PFSK-1 (cell line): Measurements from ENCODE around the gene CLCN4.

Source experiments
- FOXP2 ChIP-seq: optimal IDR thresholded peaks from 2 replicates; pipeline ENCODE3; 2011; ENCODE audit warnings: borderline replicate concordance, control low read depth, inconsistent platforms; ENCODE audit not compliant: insufficient read depth; ENCODE audit errors: extremely low read length, extremely low read depth
- POLR2AphosphoS5 ChIP-seq: IDR thresholded peaks from 2 replicates; pipeline ENCODE4 v1.6.1; 2012; ENCODE audit warnings: low read depth, mild to moderate bottlenecking, control low read depth, low read length, moderate library complexity
- SIN3A ChIP-seq: IDR thresholded peaks from 2 replicates; pipeline ENCODE4 v1.6.1; 2012; ENCODE audit warnings: mild to moderate bottlenecking, low read length, moderate library complexity, borderline replicate concordance; ENCODE audit not compliant: insufficient read depth
- TAF1 ChIP-seq: IDR thresholded peaks from 2 replicates; pipeline ENCODE4 v1.6.1; 2012; ENCODE audit warnings: low read length, control low read depth, borderline replicate concordance; ENCODE audit not compliant: insufficient read depth
- TF ChIP-seq, protein P1 (sequence below), 2 experiments: IDR thresholded peaks; 2 replicates each; pipeline versions ENCODE4 v1.6.1 to v1.8.0; 2011 to 2012; ENCODE audit warnings: low read depth in 2 of 2, low read length in 2 of 2, control low read depth in 1 of 2, inconsistent platforms in 1 of 2, mild to moderate bottlenecking in 1 of 2, moderate library complexity in 1 of 2; ENCODE audit not compliant: insufficient read depth in 1 of 2

DNA sequence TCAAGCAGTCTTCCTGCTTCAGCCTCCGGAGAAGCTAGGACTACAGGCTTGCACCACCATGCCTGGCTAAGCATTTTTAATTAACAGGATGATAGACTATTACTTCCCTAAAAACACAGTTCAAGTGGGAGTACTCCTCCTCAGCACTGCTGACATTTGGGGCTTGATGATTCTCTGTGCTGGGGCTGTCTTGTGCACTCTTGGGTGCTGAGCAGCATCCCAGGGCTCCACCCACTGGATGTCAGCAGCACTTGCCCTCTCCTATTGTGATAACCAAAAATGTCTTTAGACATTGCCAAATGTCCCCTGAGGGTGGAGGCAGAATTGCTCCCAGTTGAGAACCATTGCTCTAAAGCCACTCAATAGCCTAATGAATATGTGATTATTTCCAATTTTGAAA is 60.4 kb downstream of the CLCN4 start:
- no peak for TF ChIP-seq POLR2AphosphoS5
- TF ChIP-seq, protein P1, sequence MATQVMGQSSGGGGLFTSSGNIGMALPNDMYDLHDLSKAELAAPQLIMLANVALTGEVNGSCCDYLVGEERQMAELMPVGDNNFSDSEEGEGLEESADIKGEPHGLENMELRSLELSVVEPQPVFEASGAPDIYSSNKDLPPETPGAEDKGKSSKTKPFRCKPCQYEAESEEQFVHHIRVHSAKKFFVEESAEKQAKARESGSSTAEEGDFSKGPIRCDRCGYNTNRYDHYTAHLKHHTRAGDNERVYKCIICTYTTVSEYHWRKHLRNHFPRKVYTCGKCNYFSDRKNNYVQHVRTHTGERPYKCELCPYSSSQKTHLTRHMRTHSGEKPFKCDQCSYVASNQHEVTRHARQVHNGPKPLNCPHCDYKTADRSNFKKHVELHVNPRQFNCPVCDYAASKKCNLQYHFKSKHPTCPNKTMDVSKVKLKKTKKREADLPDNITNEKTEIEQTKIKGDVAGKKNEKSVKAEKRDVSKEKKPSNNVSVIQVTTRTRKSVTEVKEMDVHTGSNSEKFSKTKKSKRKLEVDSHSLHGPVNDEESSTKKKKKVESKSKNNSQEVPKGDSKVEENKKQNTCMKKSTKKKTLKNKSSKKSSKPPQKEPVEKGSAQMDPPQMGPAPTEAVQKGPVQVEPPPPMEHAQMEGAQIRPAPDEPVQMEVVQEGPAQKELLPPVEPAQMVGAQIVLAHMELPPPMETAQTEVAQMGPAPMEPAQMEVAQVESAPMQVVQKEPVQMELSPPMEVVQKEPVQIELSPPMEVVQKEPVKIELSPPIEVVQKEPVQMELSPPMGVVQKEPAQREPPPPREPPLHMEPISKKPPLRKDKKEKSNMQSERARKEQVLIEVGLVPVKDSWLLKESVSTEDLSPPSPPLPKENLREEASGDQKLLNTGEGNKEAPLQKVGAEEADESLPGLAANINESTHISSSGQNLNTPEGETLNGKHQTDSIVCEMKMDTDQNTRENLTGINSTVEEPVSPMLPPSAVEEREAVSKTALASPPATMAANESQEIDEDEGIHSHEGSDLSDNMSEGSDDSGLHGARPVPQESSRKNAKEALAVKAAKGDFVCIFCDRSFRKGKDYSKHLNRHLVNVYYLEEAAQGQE (IDR thresholded peaks at IDR 0.05; ENCODE audit: insufficient read depth in 1 of 2, low read depth in 2 of 2, low read length in 2 of 2), result no peak
- TF ChIP-seq TAF1, result no peak
- no peak for TF ChIP-seq FOXP2
- no peak for TF ChIP-seq SIN3A
